ENCODE measurements around the gene RBCK1. TPM values are rescaled to one million over a fixed set of nuclear protein-coding genes. Genes with fewer than 3 reads are reported as not detected.

RBCK1 gene
- total and polyA plus RNA-seq, 8 donors, result 34.9 to 148 (median 44.7) TPM

- Histone ChIP-seq H3K9me3 (no peaks in the 10 kb centered on the region), H3K27ac (peak overlapping the region; percentile 38 to 86 (median 77)), H3K4me1 (peaks cover 0 to 14% (median 8%) of the 10 kb centered on the region in 3 donors), H3K4me3 (peak overlapping the region; percentile 1 to 99 (median 50)), H3K27me3 (no peaks in the 10 kb centered on the region), H3K36me3 (peaks cover 0 to 7% (median 0%) of the 10 kb centered on the region in 3 donors)
- DNase-seq (peak; percentile 78 to 94 (median 84)), ATAC-seq (peak; percentile 76 to 83 (median 80)), FAIRE-seq (no peak)
- intact Hi-C loops (cut with DNase I), result no loop called here
- TF ChIP-seq CTCF (IDR thresholded peaks at IDR 0.05), result no peak
- WGBS, 2 donors, result 10 to 16% methylated on average over 39 to 45 of the region's 45 CpGs
These were observed 756 bp upstream of the RBCK1 start for GRCh38 chr20:407133-407952.

GRCh38 chr20:408843-409696, 971 bp downstream of the RBCK1 start:
- Histone ChIP-seq H3K36me3 (peaks cover 0 to 7% (median 0%) of the 10 kb centered on the region in 3 donors), H3K27me3 (no peaks in the 10 kb centered on the region), H3K27ac (peak overlapping the region; percentile 77 to 90 (median 86)), H3K9me3 (no peaks in the 10 kb centered on the region), H3K4me3 (peak overlapping the region; percentile 59 to 100 (median 86)), H3K4me1 (peaks cover 0 to 14% (median 8%) of the 10 kb centered on the region in 3 donors)
- peak in 2 of 4 donors; percentile 1 to 4 for ATAC-seq
- TF ChIP-seq CTCF (IDR thresholded peaks at IDR 0.05), result no peak
- no peak for FAIRE-seq
- DNase-seq, result peak in 1 of 6 donors; percentile 49
- WGBS, 2 donors, result 6 to 10% methylated on average over 7 of the region's 7 CpGs
- intact Hi-C loops (cut with DNase I), result no loop called here

GRCh38 chr20:409697-410559, 1.8 kb downstream of the RBCK1 start:
- H3K9me3 ChIP-seq, result no peaks in the 10 kb centered on the region
- intact Hi-C loops (cut with DNase I), result no loop called here
- H3K36me3 ChIP-seq, result peaks cover 0 to 7% (median 0%) of the 10 kb centered on the region in 3 donors
- 61 to 67% methylated on average over 14 of the region's 14 CpGs for WGBS, 2 donors
- peak overlapping the region in 2 of 4 donors; percentile 59 to 99 for H3K4me3 ChIP-seq
- no peaks in the 10 kb centered on the region for H3K27me3 ChIP-seq
- TF ChIP-seq CTCF (IDR thresholded peaks at IDR 0.05), result no peak
- ATAC-seq (no peak), FAIRE-seq (no peak), DNase-seq (peak in 1 of 6 donors; percentile 53)
- H3K27ac ChIP-seq, result peak overlapping the region in 1 of 4 donors; percentile 12
- H3K4me1 ChIP-seq, result peaks cover 0 to 14% (median 8%) of the 10 kb centered on the region in 3 donors

- DNase-seq (no peak), FAIRE-seq (no peak), ATAC-seq (no peak)
- H3K4me3 ChIP-seq, result no peak overlapping the region
- H3K9me3 ChIP-seq, result no peaks in the 10 kb centered on the region
- no peaks in the 10 kb centered on the region for H3K27me3 ChIP-seq
- no peak overlapping the region for H3K27ac ChIP-seq
- H3K4me1 ChIP-seq, result peaks cover 0 to 12% (median 8%) of the 10 kb centered on the region in 3 donors
- TF ChIP-seq CTCF (IDR thresholded peaks at IDR 0.05), result no peak
- intact Hi-C loops (cut with DNase I), result no loop called here
- 88 to 100% methylated on average over 3 of the region's 3 CpGs for WGBS, 2 donors
- peaks cover 0 to 7% (median 0%) of the 10 kb centered on the region in 3 donors for H3K36me3 ChIP-seq
These were observed 4.0 kb downstream of the RBCK1 start for GRCh38 chr20:412081-412480.
